GM12873 (cell line): ENCODE measurements around the gene HHEX.

ENCODE experiments used
- CTCF ChIP-seq: IDR thresholded peaks from 2 replicates; pipeline ENCODE4 v1.5.1; 2012; ENCODE audit warnings: low read depth, mild to moderate bottlenecking, moderate library complexity, low read length, control low read depth; ENCODE audit not compliant: insufficient read depth; ENCODE audit errors: missing control alignments

HHEX gene

GRCh38 chr10:92702301-92702916, 12.7 kb downstream of the HHEX start:
- no peak for TF ChIP-seq CTCF

DNA sequence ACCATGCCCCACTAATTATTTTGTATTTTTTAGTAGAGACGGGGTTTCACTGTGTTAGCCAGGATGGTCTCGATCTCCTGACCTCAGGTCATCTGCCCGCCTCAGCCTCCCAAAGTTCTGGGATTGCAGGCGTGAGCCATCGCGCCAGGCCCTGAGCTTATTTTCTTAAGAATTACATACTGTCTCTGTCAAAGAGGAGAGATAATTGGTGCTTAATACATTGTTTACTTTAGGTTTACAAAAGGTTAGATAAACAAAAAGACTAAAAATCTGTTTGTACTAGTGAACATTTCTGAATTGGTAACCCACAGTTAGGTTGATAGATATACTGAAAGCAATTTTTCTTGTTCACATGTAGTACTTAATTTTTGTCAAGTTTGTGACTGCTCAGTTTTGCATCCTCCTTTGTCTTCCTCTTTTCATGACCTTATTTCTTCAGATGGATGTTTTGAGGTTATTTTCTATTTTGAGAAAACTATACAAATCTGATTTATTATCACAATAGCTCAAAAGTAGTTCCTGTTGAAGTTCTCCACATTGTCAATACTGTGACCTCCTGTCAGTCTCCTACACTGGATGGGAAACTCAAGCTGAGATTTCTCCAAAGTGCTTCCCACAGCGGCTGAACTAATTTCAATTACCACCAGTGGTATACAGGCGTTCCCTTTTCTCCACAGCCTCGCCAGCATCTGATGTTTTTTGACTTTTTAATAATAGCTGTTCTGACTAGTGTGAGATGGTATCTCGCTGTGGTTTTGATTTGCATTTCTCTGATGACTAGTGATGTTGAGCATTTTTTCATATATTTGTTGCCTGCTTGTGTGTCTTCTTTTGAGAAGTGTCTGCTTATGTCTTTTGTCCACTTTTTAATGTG, 22.5 kb downstream of the HHEX start:
- no peak for TF ChIP-seq CTCF

DNA sequence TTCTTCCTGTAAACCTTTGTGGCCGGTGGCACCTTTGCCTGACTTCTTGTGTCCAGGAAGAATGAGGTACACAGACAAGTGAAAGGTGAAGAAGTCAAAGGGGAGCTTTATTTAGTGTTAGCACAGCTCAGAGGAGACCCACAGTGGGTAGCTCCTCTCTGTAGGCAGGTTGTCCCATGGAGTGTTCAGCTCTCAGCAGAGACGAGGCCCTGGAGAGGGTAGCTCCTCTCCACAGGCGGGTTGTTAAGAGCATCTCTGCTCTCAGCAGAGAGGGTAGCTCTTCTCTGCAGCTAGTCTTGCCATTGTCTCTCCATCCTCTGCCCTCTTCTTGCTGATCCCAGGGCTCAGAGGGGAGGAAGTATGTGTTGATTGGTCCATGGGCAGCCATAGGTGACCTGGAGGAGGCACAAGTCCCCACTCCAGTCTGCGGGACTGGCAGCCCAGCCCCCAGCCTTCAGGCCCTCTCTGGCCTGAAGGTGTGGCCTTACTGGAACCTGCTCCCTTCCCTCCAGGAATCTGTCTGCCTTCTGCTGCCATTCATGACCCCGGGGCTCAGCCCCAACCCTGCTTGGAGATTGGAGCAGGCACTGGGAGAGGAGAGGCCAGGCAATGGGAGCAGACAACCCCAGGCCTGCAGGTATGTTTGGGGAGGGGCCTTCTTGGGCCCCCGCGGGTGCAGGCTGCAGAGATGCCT, 24.5 kb downstream of the HHEX start:
- TF ChIP-seq CTCF = no peak

DNA sequence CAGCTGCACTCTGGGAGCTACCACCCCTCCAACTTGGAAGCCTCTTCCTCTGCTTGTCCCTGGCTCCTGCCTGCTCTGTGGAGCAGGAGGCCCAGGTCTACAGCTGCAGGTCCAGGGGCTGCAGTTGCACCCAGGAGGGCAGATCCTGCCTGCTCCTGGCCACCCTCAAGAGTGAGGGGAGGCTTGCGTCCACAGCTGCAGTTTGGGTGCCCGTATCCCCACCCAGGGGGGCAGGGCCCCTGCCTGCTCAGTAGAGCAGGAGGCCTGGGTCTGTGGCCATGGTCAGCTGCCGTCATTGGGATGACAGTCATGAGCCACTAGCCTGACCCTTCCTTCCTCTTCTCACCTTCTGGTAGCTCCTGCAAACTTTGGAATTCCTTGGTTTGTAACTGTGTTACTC, 25.1 kb downstream of the HHEX start:
- TF ChIP-seq CTCF = no peak

GRCh38 chr10:92719991-92720830, 30.5 kb downstream of the HHEX start:
- no peak for TF ChIP-seq CTCF

- no peak for TF ChIP-seq CTCF
Measured at GRCh38 chr10:92720831-92721165, 31.0 kb downstream of the HHEX start.
